ENCODE results near the gene ZFYVE1. TPM values are rescaled to one million over a fixed set of nuclear protein-coding genes. Genes with fewer than 3 reads are reported as not detected.
A peak's percentile ranks its signal among the peaks of the same experiment; 100 is the strongest.

ZFYVE1 gene
- total and polyA plus RNA-seq, 10 of the 15 experiments (the other 5 are each of a cell fraction or from before 2014, with no cell fraction given) = 1.2 to 13.3 (median 6.4) TPM

DNA sequence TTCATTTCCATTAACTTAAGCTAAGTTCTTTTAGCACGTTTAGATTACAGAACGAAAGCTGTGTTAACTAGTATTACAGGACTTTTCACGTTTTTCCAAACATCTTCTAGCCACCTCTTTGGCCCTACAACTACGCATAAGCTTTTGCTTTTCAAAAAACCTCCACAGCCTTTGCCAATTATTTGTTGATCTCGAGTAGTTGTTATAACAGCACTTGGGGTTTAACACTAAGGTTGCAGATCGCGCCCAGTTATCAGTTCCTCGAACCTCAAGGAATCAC lies 31.0 kb upstream of the ZFYVE1 start:
- BruUV-seq (replicated peaks) = TSS peak; percentile 100
- 0 out of 2 replicates have a peak, but pooled peaks cover 3% of the 10 kb centered on the region for H3K4me1 ChIP-seq (ENCODE audit: control insufficient read depth, insufficient read depth, low read length)
- peak overlapping the region; percentile 56 for H3K4me2 ChIP-seq (ENCODE audit: control insufficient read depth, insufficient read depth)
- 0 out of 4 replicates have a peak, but pooled peaks cover 0 to 5% of the 10 kb centered on the region in 2 experiments for H3K36me3 ChIP-seq (ENCODE audit: control insufficient read depth in 2 of 2, insufficient read depth in 2 of 2, low read length in 1 of 2)
- ChIA-PET RAD21 (ENCODE audit: unreplicated experiment) (interaction anchor here (0.9 to 2.3 kb wide), 10 partner anchors 31 to 405 kb away, joined by 3 to 14 read pairs (median 4); partner anchors contain the start of genes PSEN1 and ZFYVE1), CTCF (interaction anchor here (0.6 to 1.8 kb wide), 3 partner anchors 10 to 188 kb away, joined by 3 to 7 read pairs (median 3); no protein-coding TSS in a partner anchor), SMC1A (ENCODE audit: uncharacterized antibody, unreplicated experiment) (interaction anchor here (0.6 to 2.1 kb wide), 8 partner anchors 10 to 544 kb away, joined by 3 to 16 read pairs (median 3); partner anchors contain the start of gene ZFYVE1), POLR2A (interaction anchor here (0.5 to 2.2 kb wide), 4 partner anchors 30 to 146 kb away, joined by 4 to 12 read pairs (median 4); partner anchors contain the start of gene ZFYVE1)
- peak overlapping the region; percentile 77 for H2AFZ ChIP-seq (ENCODE audit: control insufficient read depth, low read depth, low read length)
- WGBS (ENCODE audit: insufficient coverage, insufficient replicate concordance, low lambda C conversion rate, missing lambda C conversion rate) = 0% methylated on average over 8 of the region's 8 CpGs
- no peak for ATAC-seq
- no peaks in the 10 kb centered on the region for H3K9me3 ChIP-seq (replicated peaks; ENCODE audit: control insufficient read depth, insufficient read depth, low read length)
- H3K27me3 ChIP-seq (replicated peaks in 1 of 2; ENCODE audit: control insufficient read depth in 2 of 2, insufficient read depth in 2 of 2, low read length in 1 of 2) = no peaks in the 10 kb centered on the region
- no peaks in the 10 kb centered on the region; the same call in 1 of the 2 replicates for H4K20me1 ChIP-seq (ENCODE audit: control insufficient read depth, insufficient read depth)
- no peak for FAIRE-seq
- in situ Hi-C loops (cut with MboI) (no loop called here), intact Hi-C loops (cut with micrococcal nuclease; ENCODE audit: unreplicated experiment) (loop anchor here (1.0 to 5.0 kb wide), 3 partner anchors 31 to 79 kb away; partner anchors contain the start of genes PSEN1 and ZFYVE1)
- no peak for DNase-seq (ENCODE audit: low read depth, low spot score)
- peak overlapping the region; percentile 87 for H3K27ac ChIP-seq (ENCODE audit: control insufficient read depth, insufficient read depth)
- peak overlapping the region; percentile 72 for H3K4me3 ChIP-seq
- H3K79me2 ChIP-seq (ENCODE audit: control insufficient read depth, insufficient read depth, low read length) = peaks cover 47% of the 10 kb centered on the region
- peak overlapping the region; percentile 75 for H3K9ac ChIP-seq (ENCODE audit: control insufficient read depth, insufficient read depth, low read length)
- no peak for TF ChIP-seq ASH2L (IDR thresholded peaks at IDR 0.05; ENCODE audit: borderline replicate concordance, low read depth)
- no peak for TF ChIP-seq RAD21 (IDR thresholded peaks at IDR 0.05; ENCODE audit: insufficient read depth, low read depth, low read length)
- TF ChIP-seq, protein P1, sequence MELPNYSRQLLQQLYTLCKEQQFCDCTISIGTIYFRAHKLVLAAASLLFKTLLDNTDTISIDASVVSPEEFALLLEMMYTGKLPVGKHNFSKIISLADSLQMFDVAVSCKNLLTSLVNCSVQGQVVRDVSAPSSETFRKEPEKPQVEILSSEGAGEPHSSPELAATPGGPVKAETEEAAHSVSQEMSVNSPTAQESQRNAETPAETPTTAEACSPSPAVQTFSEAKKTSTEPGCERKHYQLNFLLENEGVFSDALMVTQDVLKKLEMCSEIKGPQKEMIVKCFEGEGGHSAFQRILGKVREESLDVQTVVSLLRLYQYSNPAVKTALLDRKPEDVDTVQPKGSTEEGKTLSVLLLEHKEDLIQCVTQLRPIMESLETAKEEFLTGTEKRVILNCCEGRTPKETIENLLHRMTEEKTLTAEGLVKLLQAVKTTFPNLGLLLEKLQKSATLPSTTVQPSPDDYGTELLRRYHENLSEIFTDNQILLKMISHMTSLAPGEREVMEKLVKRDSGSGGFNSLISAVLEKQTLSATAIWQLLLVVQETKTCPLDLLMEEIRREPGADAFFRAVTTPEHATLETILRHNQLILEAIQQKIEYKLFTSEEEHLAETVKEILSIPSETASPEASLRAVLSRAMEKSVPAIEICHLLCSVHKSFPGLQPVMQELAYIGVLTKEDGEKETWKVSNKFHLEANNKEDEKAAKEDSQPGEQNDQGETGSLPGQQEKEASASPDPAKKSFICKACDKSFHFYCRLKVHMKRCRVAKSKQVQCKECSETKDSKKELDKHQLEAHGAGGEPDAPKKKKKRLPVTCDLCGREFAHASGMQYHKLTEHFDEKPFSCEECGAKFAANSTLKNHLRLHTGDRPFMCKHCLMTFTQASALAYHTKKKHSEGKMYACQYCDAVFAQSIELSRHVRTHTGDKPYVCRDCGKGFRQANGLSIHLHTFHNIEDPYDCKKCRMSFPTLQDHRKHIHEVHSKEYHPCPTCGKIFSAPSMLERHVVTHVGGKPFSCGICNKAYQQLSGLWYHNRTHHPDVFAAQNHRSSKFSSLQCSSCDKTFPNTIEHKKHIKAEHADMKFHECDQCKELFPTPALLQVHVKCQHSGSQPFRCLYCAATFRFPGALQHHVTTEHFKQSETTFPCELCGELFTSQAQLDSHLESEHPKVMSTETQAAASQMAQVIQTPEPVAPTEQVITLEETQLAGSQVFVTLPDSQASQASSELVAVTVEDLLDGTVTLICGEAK (IDR thresholded peaks at IDR 0.05; ENCODE audit: borderline replicate concordance) = 0 out of 2 replicates have a peak, but pooled peaks have one; percentile 45
- TF ChIP-seq NFIC (IDR thresholded peaks at IDR 0.05; ENCODE audit: low read depth, low read length) = 0 out of 2 replicates have a peak, but pooled peaks have one; percentile 29
- TF ChIP-seq MXI1 (IDR thresholded peaks at IDR 0.05; ENCODE audit: low read depth, low read length) = peak; percentile 18; the same call in 1 of the 2 replicates
- TF ChIP-seq KDM1A (IDR thresholded peaks at IDR 0.05; ENCODE audit: borderline replicate concordance) = no peak
- TF ChIP-seq, protein P2, sequence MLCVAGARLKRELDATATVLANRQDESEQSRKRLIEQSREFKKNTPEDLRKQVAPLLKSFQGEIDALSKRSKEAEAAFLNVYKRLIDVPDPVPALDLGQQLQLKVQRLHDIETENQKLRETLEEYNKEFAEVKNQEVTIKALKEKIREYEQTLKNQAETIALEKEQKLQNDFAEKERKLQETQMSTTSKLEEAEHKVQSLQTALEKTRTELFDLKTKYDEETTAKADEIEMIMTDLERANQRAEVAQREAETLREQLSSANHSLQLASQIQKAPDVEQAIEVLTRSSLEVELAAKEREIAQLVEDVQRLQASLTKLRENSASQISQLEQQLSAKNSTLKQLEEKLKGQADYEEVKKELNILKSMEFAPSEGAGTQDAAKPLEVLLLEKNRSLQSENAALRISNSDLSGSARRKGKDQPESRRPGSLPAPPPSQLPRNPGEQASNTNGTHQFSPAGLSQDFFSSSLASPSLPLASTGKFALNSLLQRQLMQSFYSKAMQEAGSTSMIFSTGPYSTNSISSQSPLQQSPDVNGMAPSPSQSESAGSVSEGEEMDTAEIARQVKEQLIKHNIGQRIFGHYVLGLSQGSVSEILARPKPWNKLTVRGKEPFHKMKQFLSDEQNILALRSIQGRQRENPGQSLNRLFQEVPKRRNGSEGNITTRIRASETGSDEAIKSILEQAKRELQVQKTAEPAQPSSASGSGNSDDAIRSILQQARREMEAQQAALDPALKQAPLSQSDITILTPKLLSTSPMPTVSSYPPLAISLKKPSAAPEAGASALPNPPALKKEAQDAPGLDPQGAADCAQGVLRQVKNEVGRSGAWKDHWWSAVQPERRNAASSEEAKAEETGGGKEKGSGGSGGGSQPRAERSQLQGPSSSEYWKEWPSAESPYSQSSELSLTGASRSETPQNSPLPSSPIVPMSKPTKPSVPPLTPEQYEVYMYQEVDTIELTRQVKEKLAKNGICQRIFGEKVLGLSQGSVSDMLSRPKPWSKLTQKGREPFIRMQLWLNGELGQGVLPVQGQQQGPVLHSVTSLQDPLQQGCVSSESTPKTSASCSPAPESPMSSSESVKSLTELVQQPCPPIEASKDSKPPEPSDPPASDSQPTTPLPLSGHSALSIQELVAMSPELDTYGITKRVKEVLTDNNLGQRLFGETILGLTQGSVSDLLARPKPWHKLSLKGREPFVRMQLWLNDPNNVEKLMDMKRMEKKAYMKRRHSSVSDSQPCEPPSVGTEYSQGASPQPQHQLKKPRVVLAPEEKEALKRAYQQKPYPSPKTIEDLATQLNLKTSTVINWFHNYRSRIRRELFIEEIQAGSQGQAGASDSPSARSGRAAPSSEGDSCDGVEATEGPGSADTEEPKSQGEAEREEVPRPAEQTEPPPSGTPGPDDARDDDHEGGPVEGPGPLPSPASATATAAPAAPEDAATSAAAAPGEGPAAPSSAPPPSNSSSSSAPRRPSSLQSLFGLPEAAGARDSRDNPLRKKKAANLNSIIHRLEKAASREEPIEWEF (IDR thresholded peaks at IDR 0.05; ENCODE audit: insufficient replicate concordance, low read depth, low read length) = peak; percentile 28
- TF ChIP-seq ZZZ3 (IDR thresholded peaks at IDR 0.05; ENCODE audit: control insufficient read depth, insufficient read length, low read depth) = no peak
- TF ChIP-seq, protein P3, sequence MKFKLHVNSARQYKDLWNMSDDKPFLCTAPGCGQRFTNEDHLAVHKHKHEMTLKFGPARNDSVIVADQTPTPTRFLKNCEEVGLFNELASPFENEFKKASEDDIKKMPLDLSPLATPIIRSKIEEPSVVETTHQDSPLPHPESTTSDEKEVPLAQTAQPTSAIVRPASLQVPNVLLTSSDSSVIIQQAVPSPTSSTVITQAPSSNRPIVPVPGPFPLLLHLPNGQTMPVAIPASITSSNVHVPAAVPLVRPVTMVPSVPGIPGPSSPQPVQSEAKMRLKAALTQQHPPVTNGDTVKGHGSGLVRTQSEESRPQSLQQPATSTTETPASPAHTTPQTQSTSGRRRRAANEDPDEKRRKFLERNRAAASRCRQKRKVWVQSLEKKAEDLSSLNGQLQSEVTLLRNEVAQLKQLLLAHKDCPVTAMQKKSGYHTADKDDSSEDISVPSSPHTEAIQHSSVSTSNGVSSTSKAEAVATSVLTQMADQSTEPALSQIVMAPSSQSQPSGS (IDR thresholded peaks at IDR 0.05; ENCODE audit: low read length) = 0 out of 2 replicates have a peak, but pooled peaks have one; percentile 59
- TF ChIP-seq PAX8 (IDR thresholded peaks at IDR 0.05) = peak; percentile 93

Data from GM12878 (cell line).